AG10803 (cell line): ENCODE measurements around the gene DLAT.
A peak's percentile ranks its signal among the peaks of the same experiment; 100 is the strongest.
"Not testable (repeated sequence)": the region's sequence is repeated elsewhere in the genome, so short reads cannot be mapped to it uniquely, and the experiment has no call there.

Experiments used
- DNase-seq: peaks from one replicate; pipeline ENCODE4 v3.0.0; 2010; ENCODE audit warnings: low read depth
- H3K4me3 ChIP-seq: 2 replicates; pipeline ENCODE4 v1.5.1; 2011; ENCODE audit warnings: mild to moderate bottlenecking, low read length, control low read depth
- TF ChIP-seq, protein P1 (sequence below): conservative IDR thresholded peaks from 2 replicates; pipeline ENCODE4 v1.5.1; 2011; ENCODE audit warnings: mild to moderate bottlenecking, low read length, control low read depth, inconsistent platforms

Gene DLAT

DNA sequence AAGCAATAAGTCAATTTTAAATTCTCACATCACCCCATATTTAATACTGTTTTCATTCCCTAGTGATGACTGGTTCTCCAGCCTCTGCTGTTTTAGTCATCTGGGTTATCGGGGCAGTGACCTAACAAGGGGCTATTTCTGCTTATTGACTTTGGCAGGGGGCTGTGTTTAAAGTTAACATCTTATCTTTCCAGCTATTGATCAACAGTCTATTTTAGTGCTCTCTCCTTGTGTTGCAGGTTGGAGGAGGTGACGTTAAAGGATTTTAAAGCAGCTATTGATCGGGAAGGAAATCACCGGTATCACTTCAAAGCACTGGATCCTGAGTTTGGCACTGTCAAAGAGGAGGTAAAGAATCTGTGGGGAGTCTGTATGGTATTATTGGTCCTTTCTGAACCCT, 7.7 kb upstream of the DLAT start:
- TF ChIP-seq, protein P1, sequence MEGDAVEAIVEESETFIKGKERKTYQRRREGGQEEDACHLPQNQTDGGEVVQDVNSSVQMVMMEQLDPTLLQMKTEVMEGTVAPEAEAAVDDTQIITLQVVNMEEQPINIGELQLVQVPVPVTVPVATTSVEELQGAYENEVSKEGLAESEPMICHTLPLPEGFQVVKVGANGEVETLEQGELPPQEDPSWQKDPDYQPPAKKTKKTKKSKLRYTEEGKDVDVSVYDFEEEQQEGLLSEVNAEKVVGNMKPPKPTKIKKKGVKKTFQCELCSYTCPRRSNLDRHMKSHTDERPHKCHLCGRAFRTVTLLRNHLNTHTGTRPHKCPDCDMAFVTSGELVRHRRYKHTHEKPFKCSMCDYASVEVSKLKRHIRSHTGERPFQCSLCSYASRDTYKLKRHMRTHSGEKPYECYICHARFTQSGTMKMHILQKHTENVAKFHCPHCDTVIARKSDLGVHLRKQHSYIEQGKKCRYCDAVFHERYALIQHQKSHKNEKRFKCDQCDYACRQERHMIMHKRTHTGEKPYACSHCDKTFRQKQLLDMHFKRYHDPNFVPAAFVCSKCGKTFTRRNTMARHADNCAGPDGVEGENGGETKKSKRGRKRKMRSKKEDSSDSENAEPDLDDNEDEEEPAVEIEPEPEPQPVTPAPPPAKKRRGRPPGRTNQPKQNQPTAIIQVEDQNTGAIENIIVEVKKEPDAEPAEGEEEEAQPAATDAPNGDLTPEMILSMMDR: no peak
- H3K4me3 ChIP-seq: no peak overlapping the region
- peak; percentile 27 for DNase-seq

DNA sequence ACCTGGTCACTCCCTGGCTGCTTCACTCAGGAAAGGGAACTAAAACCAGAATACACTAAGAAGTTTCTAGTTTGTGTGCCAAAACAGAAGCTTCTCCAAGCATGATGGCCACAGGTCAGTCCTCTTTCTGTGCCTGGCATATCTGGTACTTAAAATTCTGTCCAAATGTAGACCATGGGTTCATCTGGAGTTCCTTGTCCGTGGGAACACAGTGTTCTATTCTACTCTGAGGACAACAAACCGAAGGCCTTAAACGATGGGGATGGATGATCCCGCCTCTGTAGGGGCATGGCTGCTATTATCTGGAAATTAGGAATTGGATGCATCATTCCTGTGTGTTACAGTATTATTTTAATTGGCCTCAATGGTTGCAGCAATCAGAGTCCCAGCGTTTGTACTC, 6.1 kb upstream of the DLAT start:
- TF ChIP-seq, protein P1: no peak
- no peak overlapping the region for H3K4me3 ChIP-seq
- DNase-seq: no peak

DNA sequence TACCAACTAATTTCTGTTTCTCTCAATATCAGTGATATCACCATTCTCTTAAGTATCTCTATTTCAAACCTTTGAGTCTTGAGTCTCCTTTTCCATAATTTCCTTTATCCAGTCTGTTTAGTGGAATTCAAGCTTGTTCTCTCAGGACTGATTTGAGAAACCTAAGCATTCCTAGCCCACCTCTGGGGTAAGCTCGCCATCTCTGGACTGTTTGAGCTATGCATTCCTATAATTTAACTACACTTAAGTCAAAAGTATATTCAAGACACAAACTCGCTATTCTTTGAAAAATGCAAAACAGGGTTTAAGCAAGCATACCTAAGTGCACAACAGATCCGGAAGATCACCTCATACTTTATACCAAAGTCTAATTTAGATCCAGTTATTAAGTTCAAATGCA, 2.1 kb upstream of the DLAT start:
- DNase-seq: no peak
- TF ChIP-seq, protein P1: no peak
- no peak overlapping the region for H3K4me3 ChIP-seq

DNA sequence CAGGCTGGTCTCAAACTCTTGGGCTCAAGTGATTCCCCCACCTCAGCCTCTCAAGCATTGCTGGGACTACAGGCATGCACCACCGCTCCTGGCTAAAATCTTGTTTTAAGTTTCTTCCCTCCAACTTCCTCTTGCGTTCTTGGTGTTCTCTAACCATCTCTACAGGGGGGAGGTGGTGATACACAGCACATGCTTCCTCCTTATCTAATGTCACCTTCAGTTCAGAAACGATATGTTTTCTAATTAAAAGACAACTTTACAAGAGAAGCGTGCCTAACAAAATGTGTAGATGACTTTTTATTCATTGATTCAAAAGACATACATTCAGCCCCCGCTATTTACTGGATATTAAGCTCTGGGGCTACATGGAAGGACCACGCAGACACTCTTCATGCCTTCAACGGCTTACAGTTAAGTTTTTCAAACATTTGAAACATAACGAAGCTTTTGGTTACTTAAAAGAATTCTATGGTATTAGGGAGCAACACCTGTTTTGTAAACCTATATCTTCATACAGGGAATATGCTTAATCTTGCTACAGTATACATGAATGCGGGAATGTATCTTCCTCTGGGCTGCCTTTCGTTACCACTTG, 933 bp upstream of the DLAT start:
- no peak for DNase-seq
- peak overlapping the region; percentile 92 for H3K4me3 ChIP-seq

DNA sequence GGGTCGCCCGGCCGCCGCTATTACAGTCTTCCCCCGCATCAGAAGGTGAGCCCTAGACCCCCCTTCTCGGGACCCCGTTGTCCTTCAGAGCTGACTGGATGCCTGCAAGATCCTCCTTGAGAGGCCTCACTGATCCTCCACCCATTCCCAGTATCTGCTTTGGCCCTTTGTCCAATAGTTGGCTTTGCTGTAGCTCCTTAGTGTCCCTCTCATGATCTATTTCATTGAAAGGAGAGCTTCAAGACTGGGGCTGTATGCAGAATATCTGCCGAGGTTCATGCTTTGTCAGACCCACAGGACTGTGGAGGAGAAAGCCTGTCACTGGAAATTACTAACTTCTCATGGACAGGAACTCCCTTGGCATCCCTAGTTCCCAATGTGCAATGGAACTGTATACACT, 499 bp downstream of the DLAT start:
- peak; percentile 17 for DNase-seq
- TF ChIP-seq, protein P1: no peak
- H3K4me3 ChIP-seq: peak overlapping the region; percentile 92

More for the DNA sequence above, 933 bp upstream of the DLAT start:
- TF ChIP-seq, protein P1: no peak

DNA sequence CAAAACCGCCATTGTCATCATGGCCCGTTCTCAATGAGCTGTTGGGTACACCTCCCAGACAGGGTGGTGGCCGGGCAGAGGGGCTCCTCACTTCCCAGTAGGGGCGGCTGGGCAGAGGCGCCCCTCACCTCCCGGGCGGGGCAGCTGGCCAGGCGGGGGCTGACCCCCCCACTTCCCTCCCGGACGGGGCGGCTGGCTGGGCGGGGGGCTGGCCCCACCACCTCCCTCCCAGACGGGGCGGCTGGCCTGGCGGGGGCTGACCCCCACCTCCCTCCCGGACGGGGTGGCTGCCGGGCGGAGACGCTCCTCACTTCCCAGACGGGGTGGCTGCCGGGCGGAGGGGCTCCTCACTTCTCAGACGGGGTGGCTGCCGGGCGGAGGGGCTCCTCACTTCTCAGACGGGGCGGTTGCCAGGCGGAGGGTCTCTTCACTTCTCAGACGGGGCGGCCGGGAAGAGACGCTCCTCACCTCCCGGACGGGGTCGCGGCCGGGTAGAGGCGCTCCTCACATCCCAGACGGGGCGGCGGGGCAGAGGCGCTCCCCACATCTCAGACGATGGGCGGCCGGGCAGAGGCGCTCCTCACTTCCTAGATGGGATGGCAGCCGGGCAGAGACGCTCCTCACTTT, 1.7 kb downstream of the DLAT start:
- not testable (repeated sequence) for H3K4me3 ChIP-seq, DNase-seq

DNA sequence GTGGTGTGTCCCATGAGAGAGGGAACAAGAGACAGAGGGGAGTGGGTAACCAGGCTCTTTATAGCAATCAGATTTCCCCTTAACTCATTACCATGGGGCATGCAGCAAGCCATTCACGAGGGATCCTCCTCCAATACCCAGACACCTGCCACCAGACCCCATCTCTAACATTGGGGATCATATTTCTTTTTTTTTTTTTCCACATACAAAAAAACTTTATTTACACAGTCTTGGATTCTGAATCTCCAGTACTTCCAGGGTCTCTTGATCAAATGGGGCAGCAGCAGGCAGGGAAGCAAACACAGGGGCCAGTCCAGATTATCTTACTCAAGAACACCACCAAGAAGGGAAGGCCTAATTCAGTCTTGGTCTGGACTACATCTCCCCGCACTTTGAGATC, 4.3 kb downstream of the DLAT start:
- no peak overlapping the region for H3K4me3 ChIP-seq
- TF ChIP-seq, protein P1: no peak
- DNase-seq: no peak

DNA sequence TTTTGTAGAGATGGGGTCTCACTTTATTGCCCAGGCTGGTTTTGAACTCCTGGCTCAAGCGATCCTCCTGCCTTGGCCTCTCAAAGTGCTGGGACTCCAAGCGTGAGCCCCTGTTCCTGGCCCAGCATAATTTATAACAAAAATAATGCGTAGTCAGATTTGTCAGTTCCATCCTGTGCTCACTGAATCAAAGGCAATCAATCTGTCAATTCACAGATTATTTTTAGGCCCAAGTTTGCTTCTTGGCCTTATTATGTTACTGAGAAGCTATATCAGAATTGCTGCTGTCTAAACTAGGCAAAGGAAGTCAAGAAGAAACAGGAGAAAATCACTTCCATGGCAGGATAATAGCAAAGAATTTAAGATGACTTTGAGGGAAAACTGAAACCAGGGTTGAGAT, 8.7 kb downstream of the DLAT start:
- no peak for DNase-seq
- no peak overlapping the region for H3K4me3 ChIP-seq
- TF ChIP-seq, protein P1: no peak
